GM12878 (cell line): ENCODE data around the gene TRPV6.

ENCODE experiments used
- CHD2 ChIP-seq: IDR thresholded peaks from 2 replicates; pipeline ENCODE4 v1.6.1; 2011; ENCODE audit warnings: low read depth, low read length, improper control_type of control experiment, borderline replicate concordance
- CTCF ChIP-seq, 3 experiments: IDR thresholded peaks in 2 of 3; conservative IDR thresholded peaks in 1 of 3; 2 replicates each; pipeline ENCODE4 v1.5.1; 2011; ENCODE audit warnings: low read depth in 3 of 3, low read length in 3 of 3, mild to moderate bottlenecking in 3 of 3, control low read depth in 2 of 3, moderate library complexity in 2 of 3, inconsistent platforms in 1 of 3, mixed read lengths in 1 of 3; ENCODE audit not compliant: control insufficient read depth in 2 of 3, insufficient read depth in 1 of 3; ENCODE audit errors: extremely low read depth in 1 of 3
- EGR1 ChIP-seq, 2 experiments: IDR thresholded peaks; 1 replicate in 1 of 2; 2 replicates in 1 of 2; pipeline ENCODE4 v1.6.1; 2011 to 2012; ENCODE audit warnings: low read depth in 2 of 2, low read length in 2 of 2, borderline replicate concordance in 1 of 2, mild to moderate bottlenecking in 1 of 2, moderate library complexity in 1 of 2
- EP300 ChIP-seq, 2 experiments: fragments of 150-350 bp in 1 of 2; IDR thresholded peaks; 2 replicates each; pipeline ENCODE4 v1.6.1; 2011 to 2012; ENCODE audit warnings: low read depth in 2 of 2, low read length in 2 of 2, borderline replicate concordance in 1 of 2, improper control_type of control experiment in 1 of 2, inconsistent platforms in 1 of 2; ENCODE audit not compliant: control insufficient read depth in 1 of 2
- IKZF1 ChIP-seq: fragments of 450-650 bp; conservative IDR thresholded peaks from 2 replicates; pipeline ENCODE4 v1.6.1; 2017; ENCODE audit warnings: antibody characterized with exemption, mild to moderate bottlenecking
- POLR2A ChIP-seq: IDR thresholded peaks from 2 replicates; pipeline ENCODE4 v1.6.1; 2011; ENCODE audit warnings: low read depth, mild to moderate bottlenecking, low read length
- POLR2AphosphoS5 ChIP-seq: IDR thresholded peaks from 2 replicates; pipeline ENCODE4 v1.6.1; 2011; ENCODE audit warnings: mild to moderate bottlenecking, low read length, inconsistent platforms
- SMC3 ChIP-seq: IDR thresholded peaks from 2 replicates; pipeline ENCODE4 v1.6.1; 2011; ENCODE audit warnings: low read length, improper control_type of control experiment, borderline replicate concordance
- ZBTB33 ChIP-seq: fragments of 450-650 bp; IDR thresholded peaks from 2 replicates; pipeline ENCODE4 v1.6.1; 2017; ENCODE audit warnings: mild to moderate bottlenecking
- TF ChIP-seq, protein P1 (sequence below): IDR thresholded peaks from 2 replicates; pipeline ENCODE4 v1.6.1; 2012; ENCODE audit warnings: mild to moderate bottlenecking, low read depth, low read length

DNA sequence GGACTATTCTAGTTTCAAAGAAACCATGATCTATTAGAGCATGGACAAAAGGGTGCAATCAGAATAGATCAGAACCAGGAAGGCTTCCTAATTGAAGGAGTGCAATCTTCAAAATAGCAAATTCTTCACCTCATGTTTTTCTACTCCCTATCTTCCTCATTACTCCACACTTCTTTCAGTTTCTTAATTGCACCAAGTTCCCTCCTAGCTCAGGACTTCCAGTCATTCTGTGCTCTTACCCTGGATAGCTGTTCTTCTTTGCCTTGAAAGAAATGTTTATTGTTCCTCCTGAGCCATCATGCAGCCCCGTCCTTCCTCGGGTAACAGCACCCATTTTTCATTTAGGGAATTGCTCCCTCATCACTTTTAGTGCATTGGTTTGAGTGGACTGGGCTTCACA lies 24.9 kb upstream of the TRPV6 start:
- TF ChIP-seq CHD2 (no peak), POLR2AphosphoS5 (no peak), IKZF1 (no peak), EGR1 (IDR thresholded peaks at IDR 0.05; ENCODE audit: borderline replicate concordance in 1 of 2, low read depth in 2 of 2, low read length in 2 of 2) (no peak), SMC3 (no peak), POLR2A (no peak), CTCF (IDR thresholded peaks at IDR 0.05 in 2 of 3, conservative IDR thresholded peaks at IDR 0.05 in 1 of 3; ENCODE audit: control insufficient read depth in 2 of 3, extremely low read depth in 1 of 3, insufficient read depth in 1 of 3, low read depth in 3 of 3, low read length in 3 of 3) (no peak), ZBTB33 (no peak), EP300 (IDR thresholded peaks at IDR 0.05; ENCODE audit: borderline replicate concordance in 1 of 2, control insufficient read depth in 1 of 2, low read depth in 2 of 2, low read length in 2 of 2) (no peak)
- TF ChIP-seq, protein P1, sequence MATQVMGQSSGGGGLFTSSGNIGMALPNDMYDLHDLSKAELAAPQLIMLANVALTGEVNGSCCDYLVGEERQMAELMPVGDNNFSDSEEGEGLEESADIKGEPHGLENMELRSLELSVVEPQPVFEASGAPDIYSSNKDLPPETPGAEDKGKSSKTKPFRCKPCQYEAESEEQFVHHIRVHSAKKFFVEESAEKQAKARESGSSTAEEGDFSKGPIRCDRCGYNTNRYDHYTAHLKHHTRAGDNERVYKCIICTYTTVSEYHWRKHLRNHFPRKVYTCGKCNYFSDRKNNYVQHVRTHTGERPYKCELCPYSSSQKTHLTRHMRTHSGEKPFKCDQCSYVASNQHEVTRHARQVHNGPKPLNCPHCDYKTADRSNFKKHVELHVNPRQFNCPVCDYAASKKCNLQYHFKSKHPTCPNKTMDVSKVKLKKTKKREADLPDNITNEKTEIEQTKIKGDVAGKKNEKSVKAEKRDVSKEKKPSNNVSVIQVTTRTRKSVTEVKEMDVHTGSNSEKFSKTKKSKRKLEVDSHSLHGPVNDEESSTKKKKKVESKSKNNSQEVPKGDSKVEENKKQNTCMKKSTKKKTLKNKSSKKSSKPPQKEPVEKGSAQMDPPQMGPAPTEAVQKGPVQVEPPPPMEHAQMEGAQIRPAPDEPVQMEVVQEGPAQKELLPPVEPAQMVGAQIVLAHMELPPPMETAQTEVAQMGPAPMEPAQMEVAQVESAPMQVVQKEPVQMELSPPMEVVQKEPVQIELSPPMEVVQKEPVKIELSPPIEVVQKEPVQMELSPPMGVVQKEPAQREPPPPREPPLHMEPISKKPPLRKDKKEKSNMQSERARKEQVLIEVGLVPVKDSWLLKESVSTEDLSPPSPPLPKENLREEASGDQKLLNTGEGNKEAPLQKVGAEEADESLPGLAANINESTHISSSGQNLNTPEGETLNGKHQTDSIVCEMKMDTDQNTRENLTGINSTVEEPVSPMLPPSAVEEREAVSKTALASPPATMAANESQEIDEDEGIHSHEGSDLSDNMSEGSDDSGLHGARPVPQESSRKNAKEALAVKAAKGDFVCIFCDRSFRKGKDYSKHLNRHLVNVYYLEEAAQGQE = no peak
